HUES64 (cell line): ENCODE results near the gene KCNMB4. TPM values are rescaled to one million over a fixed set of nuclear protein-coding genes. Genes with fewer than 3 reads are reported as not detected.

ENCODE experiments used
- H3K27ac ChIP-seq: 2 replicates; pipeline ENCODE4 v1.7.0; 2013; ENCODE audit warnings: low read depth, low read length, inconsistent platforms
- H3K27me3 ChIP-seq: 2 replicates; pipeline ENCODE4 v1.6.1; 2013; ENCODE audit warnings: mild to moderate bottlenecking, low read length; ENCODE audit not compliant: insufficient read depth
- H3K36me3 ChIP-seq: 2 replicates; pipeline ENCODE4 v1.6.1; 2013; ENCODE audit warnings: mild to moderate bottlenecking, low read length; ENCODE audit not compliant: insufficient read depth
- H3K4me1 ChIP-seq: 2 replicates; pipeline ENCODE4 v1.6.1; 2013; ENCODE audit warnings: mild to moderate bottlenecking, low read length, moderate library complexity; ENCODE audit not compliant: insufficient read depth
- H3K4me3 ChIP-seq: 2 replicates; pipeline ENCODE4 v1.5.1; 2013; ENCODE audit warnings: mild to moderate bottlenecking, low read length, moderate library complexity
- H3K9ac ChIP-seq: 2 replicates; pipeline ENCODE4 v1.6.1; 2013; ENCODE audit warnings: mild to moderate bottlenecking, low read depth, low read length
- H3K9me3 ChIP-seq: 2 replicates; pipeline ENCODE4 v1.6.1; 2013; ENCODE audit warnings: low read depth, low read length; ENCODE audit not compliant: insufficient read depth
- WGBS: fragments of 150-250, 120-280 bp; methylation state at CpG from one replicate; pipeline ENCODE4 v1.1.7; 2013; ENCODE audit warnings: missing lambda C conversion rate; 5-methylcytosine and 5-hydroxymethylcytosine counted together
- polyA plus RNA-seq, 2 experiments: library from polyadenylated mRNA; stranded (reverse); fragments of 50-300 nt; gene quantifications; one replicate each; pipeline ENCODE4 v1.2.3, GENCODE V29; 2013

The KCNMB4 gene
- polyA plus RNA-seq (2013, experiment 1 of 2) = 9.8 TPM
- polyA plus RNA-seq (2013, experiment 2 of 2) = 12.3 TPM

- Histone ChIP-seq H3K9me3 (no peaks in the 10 kb centered on the region), H3K36me3 (no peaks in the 10 kb centered on the region), H3K27me3 (peaks cover 33% of the 10 kb centered on the region), H3K4me3 (peak within 1 kb of the TSS; percentile 91), H3K9ac (peak within 1 kb of the TSS; percentile 71), H3K4me1 (peaks cover 18% of the 10 kb centered on the region), H3K27ac (peak within 1 kb of the TSS; percentile 15; the same call in 1 of the 2 replicates)
- WGBS = under 1% methylated on average over 88 of the region's 88 CpGs
Observed at GRCh38 chr12:70365648-70366518, at the start of gene KCNMB4. Gene KCNMB4, plus strand, starts transcription at chr12:70366290. Its CDS starts 445 bp downstream, at chr12:70366735.

- H3K36me3 ChIP-seq = peaks cover 17% of the 10 kb centered on the region
- no peaks in the 10 kb centered on the region for H3K9me3 ChIP-seq
- H3K27me3 ChIP-seq = no peaks in the 10 kb centered on the region
- no peak overlapping the region for H3K9ac ChIP-seq
- WGBS = 94% methylated on average over 3 of the region's 3 CpGs
- no peak overlapping the region for H3K4me3 ChIP-seq
- H3K4me1 ChIP-seq = no peaks in the 10 kb centered on the region
- H3K27ac ChIP-seq = no peak overlapping the region
Observed at GRCh38 chr12:70317781-70318180, 48.3 kb upstream of the KCNMB4 start.

- peaks cover 21% of the 10 kb centered on the region for H3K36me3 ChIP-seq
- no peak overlapping the region for H3K27ac ChIP-seq
- H3K27me3 ChIP-seq = no peaks in the 10 kb centered on the region
- no peak overlapping the region for H3K4me3 ChIP-seq
- H3K9ac ChIP-seq = no peak overlapping the region
- H3K4me1 ChIP-seq = no peaks in the 10 kb centered on the region
- no peaks in the 10 kb centered on the region for H3K9me3 ChIP-seq
- 65% methylated on average over 4 of the region's 4 CpGs for WGBS
Observed at GRCh38 chr12:70319605-70320004, 46.5 kb upstream of the KCNMB4 start.

- Histone ChIP-seq H3K4me1 (no peaks in the 10 kb centered on the region), H3K4me3 (no peak overlapping the region), H3K36me3 (peaks cover 21% of the 10 kb centered on the region), H3K9me3 (no peaks in the 10 kb centered on the region), H3K9ac (no peak overlapping the region), H3K27ac (no peak overlapping the region), H3K27me3 (no peaks in the 10 kb centered on the region)
- WGBS = 95% methylated on average over 2 of the region's 2 CpGs
Observed at GRCh38 chr12:70321191-70321590, 44.9 kb upstream of the KCNMB4 start.

GRCh38 chr12:70327541-70327940 lies 38.5 kb upstream of the KCNMB4 start:
- WGBS = 95% methylated on average over 2 of the region's 2 CpGs
- H3K36me3 ChIP-seq = peaks cover 15% of the 10 kb centered on the region; the same call in 1 of the 2 replicates
- H3K27me3 ChIP-seq = no peaks in the 10 kb centered on the region

GRCh38 chr12:70329728-70330127 lies 36.4 kb upstream of the KCNMB4 start:
- Histone ChIP-seq H3K36me3 (peaks cover 4% of the 10 kb centered on the region; the same call in 1 of the 2 replicates), H3K4me3 (no peak overlapping the region), H3K9me3 (no peaks in the 10 kb centered on the region), H3K9ac (no peak overlapping the region), H3K27me3 (no peaks in the 10 kb centered on the region), H3K27ac (no peak overlapping the region), H3K4me1 (peaks cover 25% of the 10 kb centered on the region)
- WGBS = 85% methylated on average over 1 of the region's 3 CpGs

More at GRCh38 chr12:70327541-70327940, 38.5 kb upstream of the KCNMB4 start:
- H3K9ac ChIP-seq = no peak overlapping the region
- no peak overlapping the region for H3K27ac ChIP-seq
- H3K4me1 ChIP-seq = peaks cover 6% of the 10 kb centered on the region; the same call in 1 of the 2 replicates
- H3K9me3 ChIP-seq = no peaks in the 10 kb centered on the region
- no peak overlapping the region for H3K4me3 ChIP-seq

GRCh38 chr12:70330158-70330557 lies 35.9 kb upstream of the KCNMB4 start:
- H3K36me3 ChIP-seq = peaks cover 8% of the 10 kb centered on the region
- 97% methylated on average over 2 of the region's 2 CpGs for WGBS

GRCh38 chr12:70332236-70332635 lies 33.9 kb upstream of the KCNMB4 start:
- Histone ChIP-seq H3K4me3 (no peak overlapping the region), H3K4me1 (peaks cover 36% of the 10 kb centered on the region), H3K9me3 (no peaks in the 10 kb centered on the region), H3K27ac (no peak overlapping the region), H3K9ac (no peak overlapping the region), H3K27me3 (no peaks in the 10 kb centered on the region), H3K36me3 (peaks cover 29% of the 10 kb centered on the region)

More at GRCh38 chr12:70330158-70330557, 35.9 kb upstream of the KCNMB4 start:
- Histone ChIP-seq H3K4me1 (peaks cover 30% of the 10 kb centered on the region), H3K4me3 (no peak overlapping the region), H3K9ac (no peak overlapping the region), H3K9me3 (no peaks in the 10 kb centered on the region), H3K27me3 (no peaks in the 10 kb centered on the region), H3K27ac (no peak overlapping the region)

GRCh38 chr12:70334742-70335141 lies 31.3 kb upstream of the KCNMB4 start:
- H3K9me3 ChIP-seq = no peaks in the 10 kb centered on the region
- H3K4me1 ChIP-seq = peaks cover 36% of the 10 kb centered on the region
- H3K27me3 ChIP-seq = no peaks in the 10 kb centered on the region
- WGBS = 94% methylated on average over 7 of the region's 8 CpGs
- no peak overlapping the region for H3K9ac ChIP-seq
- no peak overlapping the region; the same call in 1 of the 2 replicates for H3K4me3 ChIP-seq
- peaks cover 54% of the 10 kb centered on the region for H3K36me3 ChIP-seq
- H3K27ac ChIP-seq = no peak overlapping the region

GRCh38 chr12:70338531-70338930 lies 27.6 kb upstream of the KCNMB4 start:
- H3K36me3 ChIP-seq = peaks cover 89% of the 10 kb centered on the region
- no peaks in the 10 kb centered on the region for H3K9me3 ChIP-seq

GRCh38 chr12:70351076-70351475 lies 15.0 kb upstream of the KCNMB4 start:
- H3K27me3 ChIP-seq = no peaks in the 10 kb centered on the region
- WGBS = no CpG with 5 or more reads among the region's 2 CpGs
- no peak overlapping the region for H3K9ac ChIP-seq
- peaks cover 79% of the 10 kb centered on the region for H3K36me3 ChIP-seq
- H3K4me1 ChIP-seq = no peaks in the 10 kb centered on the region
- no peak overlapping the region for H3K27ac ChIP-seq
- H3K9me3 ChIP-seq = no peaks in the 10 kb centered on the region
- H3K4me3 ChIP-seq = no peak overlapping the region

More at GRCh38 chr12:70338531-70338930, 27.6 kb upstream of the KCNMB4 start:
- H3K4me3 ChIP-seq = no peak overlapping the region
- peaks cover 21% of the 10 kb centered on the region for H3K4me1 ChIP-seq
- no peaks in the 10 kb centered on the region for H3K27me3 ChIP-seq
- no peak overlapping the region for H3K27ac ChIP-seq
- WGBS = 95% methylated on average over 2 of the region's 2 CpGs
- H3K9ac ChIP-seq = no peak overlapping the region
